Measurements from ENCODE around the gene GDPD4.
"Not testable (repeated sequence)": the region's sequence is repeated elsewhere in the genome, so short reads cannot be mapped to it uniquely, and the experiment has no call there.

Gene GDPD4

GRCh38 chr11:77301510-77301909 is at the start of gene GDPD4:
Gene GDPD4, minus strand, starts transcription at chr11:77301686. Its CDS starts 16,549 bp downstream, at chr11:77285137.
- no peak for DNase-seq

GRCh38 chr11:77347948-77348347 is 46.5 kb upstream of the GDPD4 start:
- DNase-seq = no peak

GRCh38 chr11:77346906-77347603 is 45.6 kb upstream of the GDPD4 start:
- no peak for DNase-seq

GRCh38 chr11:77345621-77346020 is 44.1 kb upstream of the GDPD4 start:
- no peak for DNase-seq

- no peak for DNase-seq
Observed at GRCh38 chr11:77340501-77340900, 39.0 kb upstream of the GDPD4 start.

GRCh38 chr11:77332259-77332658 is 30.8 kb upstream of the GDPD4 start:
- no peak for DNase-seq

- no peak for DNase-seq
Observed at GRCh38 chr11:77325159-77325558, 23.7 kb upstream of the GDPD4 start.

- no peak for DNase-seq
Observed at GRCh38 chr11:77324508-77324907, 23.0 kb upstream of the GDPD4 start.

- DNase-seq = no peak
Observed at GRCh38 chr11:77322926-77323590, 21.6 kb upstream of the GDPD4 start.

GRCh38 chr11:77322506-77322905 is 21.0 kb upstream of the GDPD4 start:
- no peak for DNase-seq

- DNase-seq = no peak
Observed at GRCh38 chr11:77320351-77320750, 18.9 kb upstream of the GDPD4 start.

GRCh38 chr11:77318600-77318999 is 17.1 kb upstream of the GDPD4 start:
- no peak for DNase-seq

- DNase-seq = no peak
Observed at GRCh38 chr11:77316733-77317342, 15.4 kb upstream of the GDPD4 start.

GRCh38 chr11:77312107-77312506 is 10.6 kb upstream of the GDPD4 start:
- no peak for DNase-seq

GRCh38 chr11:77311701-77312100 is 10.2 kb upstream of the GDPD4 start:
- no peak for DNase-seq

- DNase-seq = no peak
Observed at GRCh38 chr11:77310721-77311120, 9.2 kb upstream of the GDPD4 start.

- no peak for DNase-seq
Observed at GRCh38 chr11:77309401-77310085, 8.1 kb upstream of the GDPD4 start.

GRCh38 chr11:77308838-77309237 is 7.4 kb upstream of the GDPD4 start:
- DNase-seq = no peak

GRCh38 chr11:77303328-77303727 is 1.8 kb upstream of the GDPD4 start:
- no peak for DNase-seq

- no peak for DNase-seq
Observed at GRCh38 chr11:77302752-77303151, 1.3 kb upstream of the GDPD4 start.

GRCh38 chr11:77300695-77301094 is 791 bp downstream of the GDPD4 start:
- no peak for DNase-seq

- not testable (repeated sequence) for DNase-seq
Observed at GRCh38 chr11:77300028-77300427, 1.5 kb downstream of the GDPD4 start.

GRCh38 chr11:77299528-77299993 is 1.9 kb downstream of the GDPD4 start:
- no peak for DNase-seq

- DNase-seq = no peak
Observed at GRCh38 chr11:77294040-77294439, 7.4 kb downstream of the GDPD4 start.
